WTC11 (cell line): ENCODE measurements around the gene WSB1. TPM values are rescaled to one million over a fixed set of nuclear protein-coding genes. Genes with fewer than 3 reads are reported as not detected.

ENCODE experiments used
- ATAC-seq: fragments of 200-7000 bp; cut with Tn5 transposase; 2 replicates; pipeline ENCODE4 v1.10.0; 2021; ENCODE audit warnings: mild to moderate bottlenecking, moderate library complexity
- CTCF ChIA-PET: fragments of 300-600 bp; sonication (Branson Sonifier 250); formaldehyde crosslinking; loops from one replicate; lab custom pipeline; 2021; ENCODE audit warnings: antibody characterized with exemption; lab: Charles Lee
- POLR2A ChIA-PET: fragments of 350-600 bp; sonication (Branson Sonifier 250); formaldehyde crosslinking; loops from one replicate; lab custom pipeline; 2021; ENCODE audit warnings: antibody characterized with exemption; lab: Charles Lee
- DNase-seq: peaks from one replicate; pipeline ENCODE4 v3.0.0; 2021; ENCODE audit warnings: low spot score
- H3K27ac Mint-ChIP-seq: 2 replicates; pipeline ENCODE4 v1.8.0; 2021; ENCODE audit warnings: mixed read lengths
- H3K27me3 Mint-ChIP-seq: 2 replicates; pipeline ENCODE4 v1.8.0; 2021; ENCODE audit warnings: low read depth, mild to moderate bottlenecking, moderate library complexity, mixed read lengths
- H3K36me3 Mint-ChIP-seq: 2 replicates; pipeline ENCODE4 v1.8.0; 2021; ENCODE audit warnings: mixed read lengths
- H3K4me1 Mint-ChIP-seq: 2 replicates; pipeline ENCODE4 v1.8.0; 2022; ENCODE audit warnings: mixed read lengths
- H3K4me3 Mint-ChIP-seq: 2 replicates; pipeline ENCODE4 v1.8.0; 2021; ENCODE audit warnings: mild to moderate bottlenecking, moderate library complexity, mixed read lengths
- H3K9me3 Mint-ChIP-seq: 2 replicates; pipeline ENCODE4 v1.8.0; 2021; ENCODE audit warnings: mixed read lengths
- ATF1 ChIP-seq: sonication (generic); formaldehyde crosslinking; IDR thresholded peaks from 2 replicates; pipeline ENCODE4 v1.8.1; 2023; ENCODE audit warnings: mild to moderate bottlenecking, moderate library complexity, missing genetic modification reagents
- ATF2 ChIP-seq: sonication (generic); formaldehyde crosslinking; IDR thresholded peaks from 2 replicates; pipeline ENCODE4 v1.8.1; 2022; ENCODE audit warnings: low read depth, missing genetic modification reagents, borderline replicate concordance
- CREB1 ChIP-seq: sonication (generic); formaldehyde crosslinking; IDR thresholded peaks from 2 replicates; pipeline ENCODE4 v1.8.0; 2023; ENCODE audit warnings: mild to moderate bottlenecking, missing genetic modification reagents
- CREM ChIP-seq: sonication (generic); formaldehyde crosslinking; IDR thresholded peaks from 2 replicates; pipeline ENCODE4 v1.8.1; 2022; ENCODE audit warnings: mild to moderate bottlenecking, missing genetic modification reagents, moderate library complexity
- E2F4 ChIP-seq: sonication (generic); formaldehyde crosslinking; IDR thresholded peaks from 2 replicates; pipeline ENCODE4 v1.8.1; 2022; ENCODE audit warnings: low read depth, mild to moderate bottlenecking, moderate library complexity, missing genetic modification reagents, borderline replicate concordance
- FOXK1 ChIP-seq: sonication (generic); formaldehyde crosslinking; IDR thresholded peaks from 2 replicates; pipeline ENCODE4 v1.8.0; 2022; ENCODE audit warnings: mild to moderate bottlenecking, moderate library complexity, missing genetic modification reagents
- GTF2I ChIP-seq: fragments of 250-450 bp; sonication (Bioruptor Pico); conservative IDR thresholded peaks from 2 replicates; pipeline ENCODE4 v1.4.0; 2021; ENCODE audit warnings: mild to moderate bottlenecking
- MYBL2 ChIP-seq: sonication (generic); formaldehyde crosslinking; IDR thresholded peaks from 2 replicates; pipeline ENCODE4 v1.8.1; 2023; ENCODE audit warnings: mild to moderate bottlenecking, moderate library complexity, missing genetic modification reagents
- NR2C2 ChIP-seq: sonication (generic); formaldehyde crosslinking; IDR thresholded peaks from 2 replicates; pipeline ENCODE4 v1.8.0; 2022; ENCODE audit warnings: mild to moderate bottlenecking, missing genetic modification reagents
- NR3C1 ChIP-seq: sonication (generic); formaldehyde crosslinking; conservative IDR thresholded peaks from 2 replicates; pipeline ENCODE4 v1.8.1; 2023; ENCODE audit warnings: low read depth, mild to moderate bottlenecking, missing genetic modification reagents
- SMAD3 ChIP-seq: sonication (generic); formaldehyde crosslinking; IDR thresholded peaks from 2 replicates; pipeline ENCODE4 v1.8.0; 2022; ENCODE audit warnings: missing genetic modification reagents, mild to moderate bottlenecking, borderline replicate concordance
- SP1 ChIP-seq: sonication (generic); formaldehyde crosslinking; conservative IDR thresholded peaks from 2 replicates; pipeline ENCODE4 v1.8.1; 2022; ENCODE audit warnings: missing genetic modification reagents
- STAT6 ChIP-seq: sonication (generic); formaldehyde crosslinking; conservative IDR thresholded peaks from 2 replicates; pipeline ENCODE4 v1.8.1; 2023; ENCODE audit warnings: mild to moderate bottlenecking, low read depth, missing genetic modification reagents, moderate library complexity
- TEAD4 ChIP-seq: sonication (generic); formaldehyde crosslinking; IDR thresholded peaks from 2 replicates; pipeline ENCODE4 v1.8.0; 2022; ENCODE audit warnings: mild to moderate bottlenecking, missing genetic modification reagents
- ZBTB21 ChIP-seq: sonication (generic); formaldehyde crosslinking; IDR thresholded peaks from 2 replicates; pipeline ENCODE4 v1.8.1; 2023; ENCODE audit warnings: mild to moderate bottlenecking, missing genetic modification reagents, borderline replicate concordance
- ZNF423 ChIP-seq: fragments of 250-450 bp; sonication (Bioruptor Pico); IDR thresholded peaks from 2 replicates; pipeline ENCODE4 v2.1.2; 2022; ENCODE audit warnings: mild to moderate bottlenecking, moderate library complexity
- total RNA-seq: library from RNA; stranded (reverse); gene quantifications from 3 replicates; pipeline ENCODE4 v1.2.3, GENCODE V29; 2021
- TF ChIP-seq, protein P1 (sequence below): sonication (generic); formaldehyde crosslinking; IDR thresholded peaks from 2 replicates; pipeline ENCODE4 v1.8.0; 2022; ENCODE audit warnings: mild to moderate bottlenecking, missing genetic modification reagents
- TF ChIP-seq, protein P2 (sequence below): sonication (generic); formaldehyde crosslinking; IDR thresholded peaks from 2 replicates; pipeline ENCODE4 v1.8.1; 2022; ENCODE audit warnings: mild to moderate bottlenecking, moderate library complexity, missing genetic modification reagents
- TF ChIP-seq, protein P3 (sequence below): sonication (generic); formaldehyde crosslinking; IDR thresholded peaks from 2 replicates; pipeline ENCODE4 v1.8.0; 2022; ENCODE audit warnings: mild to moderate bottlenecking, missing genetic modification reagents
- TF ChIP-seq, protein P4 (sequence below): sonication (generic); formaldehyde crosslinking; IDR thresholded peaks from 2 replicates; pipeline ENCODE4 v1.8.0; 2022; ENCODE audit warnings: missing genetic modification reagents
- TF ChIP-seq, protein P5 (sequence below): sonication (generic); formaldehyde crosslinking; IDR thresholded peaks from 2 replicates; pipeline ENCODE4 v1.8.0; 2023; ENCODE audit warnings: missing genetic modification reagents

The WSB1 gene
- total RNA-seq, 1 experiment from 2014 or later, result 167 TPM

- Mint-ChIP-seq H3K27me3 (peaks cover 9% of the 10 kb centered on the region; the same call in 1 of the 2 replicates), H3K4me1 (peaks cover 18% of the 10 kb centered on the region), H3K4me3 (peak overlapping the region; percentile 81), H3K9me3 (no peaks in the 10 kb centered on the region), H3K36me3 (peaks cover 4% of the 10 kb centered on the region; the same call in 1 of the 2 replicates), H3K27ac (no peak overlapping the region)
- ChIA-PET POLR2A (interaction anchor here (0.5 kb wide), 1 partner anchor 33 kb away, joined by 3 read pairs; no protein-coding TSS in a partner anchor), CTCF (interaction anchor here (0.6 to 1.8 kb wide), 19 partner anchors 9 to 300 kb away, joined by 3 to 18 read pairs (median 5); partner anchors contain the start of genes KSR1 and WSB1)
- no peak for DNase-seq
- no peak for ATAC-seq
- TF ChIP-seq CREB1 (no peak), GTF2I (peak; percentile 78; the same call in 1 of the 2 replicates), SP1 (no peak), ZNF423 (no peak), CREM (CRISPR knock-in tag) (no peak), NR3C1 (CRISPR knock-in tag) (no peak), STAT6 (CRISPR knock-in tag) (no peak), ZBTB21 (CRISPR knock-in tag) (no peak), ATF2 (CRISPR knock-in tag) (no peak), NR2C2 (CRISPR knock-in tag) (no peak), TEAD4 (no peak), FOXK1 (CRISPR knock-in tag) (no peak)
- TF ChIP-seq, protein P1, sequence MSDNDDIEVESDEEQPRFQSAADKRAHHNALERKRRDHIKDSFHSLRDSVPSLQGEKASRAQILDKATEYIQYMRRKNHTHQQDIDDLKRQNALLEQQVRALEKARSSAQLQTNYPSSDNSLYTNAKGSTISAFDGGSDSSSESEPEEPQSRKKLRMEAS (CRISPR knock-in tag), result 0 out of 2 replicates have a peak, but pooled peaks have one; percentile 14
- TF ChIP-seq, protein P2, sequence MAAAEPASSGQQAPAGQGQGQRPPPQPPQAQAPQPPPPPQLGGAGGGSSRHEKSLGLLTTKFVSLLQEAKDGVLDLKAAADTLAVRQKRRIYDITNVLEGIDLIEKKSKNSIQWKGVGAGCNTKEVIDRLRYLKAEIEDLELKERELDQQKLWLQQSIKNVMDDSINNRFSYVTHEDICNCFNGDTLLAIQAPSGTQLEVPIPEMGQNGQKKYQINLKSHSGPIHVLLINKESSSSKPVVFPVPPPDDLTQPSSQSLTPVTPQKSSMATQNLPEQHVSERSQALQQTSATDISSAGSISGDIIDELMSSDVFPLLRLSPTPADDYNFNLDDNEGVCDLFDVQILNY, result no peak
Measured at GRCh38 chr17:27354491-27355081, 60.7 kb downstream of the WSB1 start.

DNA sequence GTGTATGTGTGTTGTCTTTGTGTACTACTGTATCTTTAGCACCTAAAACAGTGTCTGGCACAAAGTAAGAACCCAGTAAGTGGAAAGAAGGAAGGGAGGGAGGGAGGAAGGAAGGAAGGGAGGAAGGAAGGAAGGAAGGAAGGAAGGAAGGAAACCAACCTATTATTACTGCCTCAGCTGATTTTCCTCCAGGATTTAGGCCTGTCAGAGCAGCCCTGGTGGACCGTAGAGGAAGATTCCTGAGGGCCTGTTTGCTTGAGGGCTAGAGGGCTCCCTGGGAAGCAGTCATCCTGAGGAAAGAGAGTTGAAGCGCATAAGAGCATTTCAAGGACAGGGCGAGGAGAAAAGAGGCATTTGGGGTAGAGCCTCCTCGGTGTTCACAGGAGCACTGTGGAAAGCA, 61.5 kb downstream of the WSB1 start:
- ATAC-seq (no peak), DNase-seq (no peak)
- Mint-ChIP-seq H3K27me3 (peaks cover 9% of the 10 kb centered on the region; the same call in 1 of the 2 replicates), H3K36me3 (peaks cover 4% of the 10 kb centered on the region; the same call in 1 of the 2 replicates), H3K4me1 (peaks cover 18% of the 10 kb centered on the region), H3K4me3 (no peak overlapping the region), H3K27ac (no peak overlapping the region; the same call in 1 of the 2 replicates), H3K9me3 (no peaks in the 10 kb centered on the region)
- CTCF ChIA-PET, result interaction anchor here (1.0 to 1.8 kb wide), 2 partner anchors 11 to 63 kb away, joined by 3 to 18 read pairs; no protein-coding TSS in a partner anchor
- POLR2A ChIA-PET, result no interaction called here
- no peak for TF ChIP-seq E2F4 (CRISPR knock-in tag)
- no peak for TF ChIP-seq MYBL2
- TF ChIP-seq, protein P3, sequence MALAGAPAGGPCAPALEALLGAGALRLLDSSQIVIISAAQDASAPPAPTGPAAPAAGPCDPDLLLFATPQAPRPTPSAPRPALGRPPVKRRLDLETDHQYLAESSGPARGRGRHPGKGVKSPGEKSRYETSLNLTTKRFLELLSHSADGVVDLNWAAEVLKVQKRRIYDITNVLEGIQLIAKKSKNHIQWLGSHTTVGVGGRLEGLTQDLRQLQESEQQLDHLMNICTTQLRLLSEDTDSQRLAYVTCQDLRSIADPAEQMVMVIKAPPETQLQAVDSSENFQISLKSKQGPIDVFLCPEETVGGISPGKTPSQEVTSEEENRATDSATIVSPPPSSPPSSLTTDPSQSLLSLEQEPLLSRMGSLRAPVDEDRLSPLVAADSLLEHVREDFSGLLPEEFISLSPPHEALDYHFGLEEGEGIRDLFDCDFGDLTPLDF, result no peak
- TF ChIP-seq, protein P4, sequence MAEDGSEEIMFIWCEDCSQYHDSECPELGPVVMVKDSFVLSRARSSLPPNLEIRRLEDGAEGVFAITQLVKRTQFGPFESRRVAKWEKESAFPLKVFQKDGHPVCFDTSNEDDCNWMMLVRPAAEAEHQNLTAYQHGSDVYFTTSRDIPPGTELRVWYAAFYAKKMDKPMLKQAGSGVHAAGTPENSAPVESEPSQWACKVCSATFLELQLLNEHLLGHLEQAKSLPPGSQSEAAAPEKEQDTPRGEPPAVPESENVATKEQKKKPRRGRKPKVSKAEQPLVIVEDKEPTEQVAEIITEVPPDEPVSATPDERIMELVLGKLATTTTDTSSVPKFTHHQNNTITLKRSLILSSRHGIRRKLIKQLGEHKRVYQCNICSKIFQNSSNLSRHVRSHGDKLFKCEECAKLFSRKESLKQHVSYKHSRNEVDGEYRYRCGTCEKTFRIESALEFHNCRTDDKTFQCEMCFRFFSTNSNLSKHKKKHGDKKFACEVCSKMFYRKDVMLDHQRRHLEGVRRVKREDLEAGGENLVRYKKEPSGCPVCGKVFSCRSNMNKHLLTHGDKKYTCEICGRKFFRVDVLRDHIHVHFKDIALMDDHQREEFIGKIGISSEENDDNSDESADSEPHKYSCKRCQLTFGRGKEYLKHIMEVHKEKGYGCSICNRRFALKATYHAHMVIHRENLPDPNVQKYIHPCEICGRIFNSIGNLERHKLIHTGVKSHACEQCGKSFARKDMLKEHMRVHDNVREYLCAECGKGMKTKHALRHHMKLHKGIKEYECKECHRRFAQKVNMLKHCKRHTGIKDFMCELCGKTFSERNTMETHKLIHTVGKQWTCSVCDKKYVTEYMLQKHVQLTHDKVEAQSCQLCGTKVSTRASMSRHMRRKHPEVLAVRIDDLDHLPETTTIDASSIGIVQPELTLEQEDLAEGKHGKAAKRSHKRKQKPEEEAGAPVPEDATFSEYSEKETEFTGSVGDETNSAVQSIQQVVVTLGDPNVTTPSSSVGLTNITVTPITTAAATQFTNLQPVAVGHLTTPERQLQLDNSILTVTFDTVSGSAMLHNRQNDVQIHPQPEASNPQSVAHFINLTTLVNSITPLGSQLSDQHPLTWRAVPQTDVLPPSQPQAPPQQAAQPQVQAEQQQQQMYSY (CRISPR knock-in tag), result no peak
- no peak for TF ChIP-seq ATF1 (CRISPR knock-in tag)
- TF ChIP-seq, protein P5, sequence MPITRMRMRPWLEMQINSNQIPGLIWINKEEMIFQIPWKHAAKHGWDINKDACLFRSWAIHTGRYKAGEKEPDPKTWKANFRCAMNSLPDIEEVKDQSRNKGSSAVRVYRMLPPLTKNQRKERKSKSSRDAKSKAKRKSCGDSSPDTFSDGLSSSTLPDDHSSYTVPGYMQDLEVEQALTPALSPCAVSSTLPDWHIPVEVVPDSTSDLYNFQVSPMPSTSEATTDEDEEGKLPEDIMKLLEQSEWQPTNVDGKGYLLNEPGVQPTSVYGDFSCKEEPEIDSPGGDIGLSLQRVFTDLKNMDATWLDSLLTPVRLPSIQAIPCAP (CRISPR knock-in tag), result no peak
- TF ChIP-seq, protein P2, result no peak
- no peak for TF ChIP-seq SMAD3 (CRISPR knock-in tag)
